ENCODE data around the gene TBX6.
A peak's percentile ranks its signal among the peaks of the same experiment; 100 is the strongest.

The TBX6 gene

GRCh38 chr16:30095166-30096078 lies 3.7 kb upstream of the TBX6 start:
- peaks cover 58 to 65% of the 10 kb centered on the region in 2 experiments for H3K4me1 ChIP-seq (ENCODE audit: control insufficient read depth in 1 of 2, insufficient read depth in 1 of 2, low read depth in 1 of 2, low read length in 1 of 2)
- peaks cover 23% of the 10 kb centered on the region for H3K9me3 ChIP-seq
- H3K36me3 ChIP-seq, result peaks cover 34% of the 10 kb centered on the region
- H3K4me3 ChIP-seq (ENCODE audit: low read depth in 1 of 2, low read length in 1 of 2), result peak overlapping the region; percentile 85 to 100
- no peaks in the 10 kb centered on the region for H3K27me3 ChIP-seq
- TF ChIP-seq CTCF (IDR thresholded peaks at IDR 0.05), result no peak
- peak overlapping the region; percentile 100 for H3K27ac ChIP-seq

- Histone ChIP-seq H3K27ac (peak overlapping the region; percentile 100), H3K9me3 (peaks cover 23% of the 10 kb centered on the region), H3K27me3 (no peaks in the 10 kb centered on the region), H3K4me1 (ENCODE audit: control insufficient read depth in 1 of 2, insufficient read depth in 1 of 2, low read depth in 1 of 2, low read length in 1 of 2) (peaks cover 58 to 65% of the 10 kb centered on the region in 2 experiments), H3K36me3 (peaks cover 34% of the 10 kb centered on the region), H3K4me3 (ENCODE audit: low read depth in 1 of 2, low read length in 1 of 2) (peak overlapping the region; percentile 85 to 100)
- no peak for TF ChIP-seq CTCF (IDR thresholded peaks at IDR 0.05)
Measured at GRCh38 chr16:30094541-30095165, 2.9 kb upstream of the TBX6 start.

GRCh38 chr16:30092373-30093010 lies 768 bp upstream of the TBX6 start:
- H3K27me3 ChIP-seq, result no peaks in the 10 kb centered on the region
- H3K27ac ChIP-seq, result peak overlapping the region; percentile 100
- H3K9me3 ChIP-seq, result peaks cover 7% of the 10 kb centered on the region
- H3K4me3 ChIP-seq (ENCODE audit: low read depth in 1 of 2, low read length in 1 of 2), result peak overlapping the region; percentile 85
- peak; percentile 92 for TF ChIP-seq CTCF (IDR thresholded peaks at IDR 0.05)
- peaks cover 66 to 68% of the 10 kb centered on the region in 2 experiments for H3K4me1 ChIP-seq (ENCODE audit: control insufficient read depth in 1 of 2, insufficient read depth in 1 of 2, low read depth in 1 of 2, low read length in 1 of 2)
- H3K36me3 ChIP-seq, result peaks cover 34% of the 10 kb centered on the region

- H3K4me1 ChIP-seq (ENCODE audit: control insufficient read depth in 1 of 2, insufficient read depth in 1 of 2, low read depth in 1 of 2, low read length in 1 of 2), result peaks cover 70 to 72% of the 10 kb centered on the region in 2 experiments
- no peak for TF ChIP-seq CTCF (IDR thresholded peaks at IDR 0.05)
- peak overlapping the region; percentile 85 for H3K4me3 ChIP-seq (ENCODE audit: low read depth in 1 of 2, low read length in 1 of 2)
- peaks cover 38% of the 10 kb centered on the region for H3K36me3 ChIP-seq
- H3K27ac ChIP-seq, result peak overlapping the region; percentile 100
- no peaks in the 10 kb centered on the region for H3K9me3 ChIP-seq
- H3K27me3 ChIP-seq, result no peaks in the 10 kb centered on the region
Measured at GRCh38 chr16:30090610-30091331, 953 bp downstream of the TBX6 start.

Measured in neutrophil (primary cell).